ENCODE measurements around the gene DUOXA1. TPM values are rescaled to one million over a fixed set of nuclear protein-coding genes. Genes with fewer than 3 reads are reported as not detected.

DUOXA1 gene
- total and polyA plus RNA-seq, 2 of the 4 experiments (the other 2 are of a cell fraction): 0.02 TPM; not detected in 1

DNA sequence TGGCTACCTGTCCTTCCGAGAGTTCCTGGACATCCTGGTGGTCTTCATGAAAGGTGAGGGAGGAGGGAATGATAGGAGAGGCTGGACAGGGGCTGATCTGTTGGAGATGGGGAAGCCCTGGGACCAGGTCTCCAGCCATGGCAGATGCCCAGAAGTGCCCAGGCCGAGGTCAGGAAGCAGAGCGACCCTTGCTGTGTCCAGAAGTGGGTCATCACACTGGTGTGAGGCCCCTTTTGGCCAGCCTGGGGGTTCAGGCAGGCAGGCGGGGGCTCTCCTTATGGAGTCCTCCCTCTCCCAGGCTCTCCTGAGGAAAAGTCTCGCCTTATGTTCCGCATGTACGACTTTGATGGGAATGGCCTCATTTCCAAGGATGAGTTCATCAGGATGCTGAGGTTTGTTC is 17.9 kb upstream of the DUOXA1 start:
- Histone ChIP-seq H3K4ac (ENCODE audit: low read depth, low read length) (no peak overlapping the region), H3K56ac (ENCODE audit: extremely low read depth, insufficient read depth, low read length) (no peak overlapping the region), H3K14ac (replicated peaks; ENCODE audit: low read depth, low read length) (no peak overlapping the region), H3K9ac (ENCODE audit: low read depth, low read length) (no peak overlapping the region), H3K27ac (ENCODE audit: insufficient read depth, low read length) (no peak overlapping the region), H2BK15ac (ENCODE audit: low read depth, low read length) (no peak overlapping the region), H3K36me3 (ENCODE audit: control insufficient read depth, insufficient read depth, low read length) (no peaks in the 10 kb centered on the region), H4K8ac (ENCODE audit: low read depth in 2 of 2, low read length in 2 of 2) (no peak overlapping the region), H2BK20ac (ENCODE audit: low read depth, low read length) (no peak overlapping the region), H4K91ac (ENCODE audit: insufficient read depth, low read depth, low read length) (no peak overlapping the region), H3K18ac (ENCODE audit: low read depth, low read length) (no peak overlapping the region), H3K4me3 (ENCODE audit: insufficient read depth, low read depth, low read length) (no peak overlapping the region), H3K79me1 (ENCODE audit: low read depth in 1 of 2, low read length in 2 of 2) (no peaks in the 10 kb centered on the region), H3K9me3 (ENCODE audit: control insufficient read depth, insufficient read depth, low read length) (no peaks in the 10 kb centered on the region), H3K4me2 (ENCODE audit: low read depth, low read length) (no peak overlapping the region), H3K9me1 (ENCODE audit: insufficient read depth, low read length) (no peaks in the 10 kb centered on the region), H4K5ac (ENCODE audit: low read depth, low read length) (no peak overlapping the region), H2AK5ac (ENCODE audit: low read depth, low read length) (no peak overlapping the region), H4K20me1 (ENCODE audit: insufficient read depth, low read length) (no peaks in the 10 kb centered on the region), H3K27me3 (ENCODE audit: control insufficient read depth, insufficient read depth, low read length) (peaks cover 13% of the 10 kb centered on the region; the same call in 1 of the 2 replicates), H2AK9ac (replicated peaks; ENCODE audit: low read depth, low read length, poor library complexity) (no peak overlapping the region), H2BK5ac (ENCODE audit: low read depth, low read length, poor library complexity, severe bottlenecking) (no peak overlapping the region), H2AFZ (replicated peaks; ENCODE audit: low read length, poor library complexity) (peak overlapping the region; percentile 10), H2BK120ac (ENCODE audit: low read depth, low read length) (no peak overlapping the region), H3K4me1 (ENCODE audit: control insufficient read depth, insufficient read depth, low read length) (no peaks in the 10 kb centered on the region; the same call in 1 of the 2 replicates), H3K23ac (ENCODE audit: low read depth, low read length) (no peak overlapping the region)
- TF ChIP-seq MAFK (IDR thresholded peaks at IDR 0.05; ENCODE audit: low read depth, low read length) (no peak), FOS (IDR thresholded peaks at IDR 0.05; ENCODE audit: low read depth, low read length) (no peak), MAZ (IDR thresholded peaks at IDR 0.05; ENCODE audit: borderline replicate concordance, low read depth, low read length) (no peak), SMC3 (IDR thresholded peaks at IDR 0.05; ENCODE audit: low read depth, low read length) (no peak), MXI1 (IDR thresholded peaks at IDR 0.05; ENCODE audit: borderline replicate concordance, low read depth, low read length) (no peak), BHLHE40 (IDR thresholded peaks at IDR 0.05; ENCODE audit: low read depth, low read length) (no peak), ELK1 (IDR thresholded peaks at IDR 0.05; ENCODE audit: borderline replicate concordance, low read depth, low read length) (no peak), CHD1 (IDR thresholded peaks at IDR 0.05; ENCODE audit: low read depth, low read length) (no peak), RAD21 (IDR thresholded peaks at IDR 0.05; ENCODE audit: low read length) (no peak), NFE2L2 (IDR thresholded peaks at IDR 0.05; ENCODE audit: low read depth, low read length) (no peak), RFX5 (IDR thresholded peaks at IDR 0.05; ENCODE audit: low read depth, low read length) (no peak), RCOR1 (IDR thresholded peaks at IDR 0.05; ENCODE audit: insufficient replicate concordance, low read length) (no peak), POLR2A (IDR thresholded peaks at IDR 0.05; ENCODE audit: low read depth, low read length) (no peak), CEBPB (IDR thresholded peaks at IDR 0.05; ENCODE audit: low read depth, low read length) (no peak)
- TF ChIP-seq, protein P1, sequence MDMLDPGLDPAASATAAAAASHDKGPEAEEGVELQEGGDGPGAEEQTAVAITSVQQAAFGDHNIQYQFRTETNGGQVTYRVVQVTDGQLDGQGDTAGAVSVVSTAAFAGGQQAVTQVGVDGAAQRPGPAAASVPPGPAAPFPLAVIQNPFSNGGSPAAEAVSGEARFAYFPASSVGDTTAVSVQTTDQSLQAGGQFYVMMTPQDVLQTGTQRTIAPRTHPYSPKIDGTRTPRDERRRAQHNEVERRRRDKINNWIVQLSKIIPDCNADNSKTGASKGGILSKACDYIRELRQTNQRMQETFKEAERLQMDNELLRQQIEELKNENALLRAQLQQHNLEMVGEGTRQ (IDR thresholded peaks at IDR 0.05; ENCODE audit: low read depth, low read length): no peak
- TF ChIP-seq, protein P2, sequence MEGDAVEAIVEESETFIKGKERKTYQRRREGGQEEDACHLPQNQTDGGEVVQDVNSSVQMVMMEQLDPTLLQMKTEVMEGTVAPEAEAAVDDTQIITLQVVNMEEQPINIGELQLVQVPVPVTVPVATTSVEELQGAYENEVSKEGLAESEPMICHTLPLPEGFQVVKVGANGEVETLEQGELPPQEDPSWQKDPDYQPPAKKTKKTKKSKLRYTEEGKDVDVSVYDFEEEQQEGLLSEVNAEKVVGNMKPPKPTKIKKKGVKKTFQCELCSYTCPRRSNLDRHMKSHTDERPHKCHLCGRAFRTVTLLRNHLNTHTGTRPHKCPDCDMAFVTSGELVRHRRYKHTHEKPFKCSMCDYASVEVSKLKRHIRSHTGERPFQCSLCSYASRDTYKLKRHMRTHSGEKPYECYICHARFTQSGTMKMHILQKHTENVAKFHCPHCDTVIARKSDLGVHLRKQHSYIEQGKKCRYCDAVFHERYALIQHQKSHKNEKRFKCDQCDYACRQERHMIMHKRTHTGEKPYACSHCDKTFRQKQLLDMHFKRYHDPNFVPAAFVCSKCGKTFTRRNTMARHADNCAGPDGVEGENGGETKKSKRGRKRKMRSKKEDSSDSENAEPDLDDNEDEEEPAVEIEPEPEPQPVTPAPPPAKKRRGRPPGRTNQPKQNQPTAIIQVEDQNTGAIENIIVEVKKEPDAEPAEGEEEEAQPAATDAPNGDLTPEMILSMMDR (conservative IDR thresholded peaks at IDR 0.05; ENCODE audit: low read depth, low read length): no peak
- ChIA-PET POLR2A (ENCODE audit: unreplicated experiment) (no interaction called here), CTCF (no interaction called here)
- 60% methylated on average over 1 of the region's 7 CpGs; no CpG with 5 or more reads in 1 of the 2 experiments for WGBS, 2 experiments (ENCODE audit: extremely low coverage in 2 of 2, insufficient read length in 1 of 2)
- ATAC-seq (ENCODE audit: low read depth) (no peak), DNase-seq (no peak)
- BruUV-seq (replicated peaks): no TSS peak
- dilution Hi-C loops (cut with HindIII; ENCODE audit: low sequenced_read_pairs, unreplicated experiment): no loop called here
- in situ Hi-C loops (cut with MboI; ENCODE audit: low sequenced_read_pairs): no loop called here
- intact Hi-C loops (cut with micrococcal nuclease): no loop called here

Measured in IMR-90 (cell line).